RWPE2 (cell line): ENCODE measurements around the gene INHBC.
"Not testable (repeated sequence)": the region's sequence is repeated elsewhere in the genome, so short reads cannot be mapped to it uniquely, and the experiment has no call there.

ENCODE experiments used
- ATAC-seq: fragments of 200-7000 bp; cut with Tn5 transposase; 3 replicates; pipeline ENCODE4 v1.9.1; 2021; ENCODE audit warnings: low read depth
- DNase-seq: peaks from one replicate; pipeline ENCODE4 v3.0.0-alpha.2; 2020; ENCODE audit warnings: low spot score
- H3K27ac ChIP-seq: fragments of 450-650 bp; 2 replicates; pipeline ENCODE4 v1.5.1; 2017; ENCODE audit warnings: mild to moderate bottlenecking; ENCODE audit not compliant: poor library complexity, severe bottlenecking
- H3K27me3 ChIP-seq: fragments of 250-450 bp; sonication (Bioruptor Pico); 2 replicates; pipeline ENCODE4 v1.5.1; 2021; ENCODE audit warnings: mild to moderate bottlenecking, moderate library complexity; ENCODE audit not compliant: insufficient read depth, poor library complexity, severe bottlenecking
- H3K36me3 ChIP-seq: fragments of 250-450 bp; sonication (Bioruptor Pico); 2 replicates; pipeline ENCODE4 v1.5.1; 2020; ENCODE audit warnings: low read depth, mild to moderate bottlenecking, moderate library complexity
- H3K4me1 ChIP-seq: fragments of 250-450 bp; sonication (Bioruptor Pico); 2 replicates; pipeline ENCODE4 v1.5.1; 2021; ENCODE audit warnings: mild to moderate bottlenecking, moderate library complexity; ENCODE audit not compliant: insufficient read depth, poor library complexity, severe bottlenecking
- H3K4me3 ChIP-seq: fragments of 250-450 bp; sonication (Bioruptor Pico); 2 replicates; pipeline ENCODE4 v1.5.1; 2021; ENCODE audit warnings: mild to moderate bottlenecking, moderate library complexity; ENCODE audit not compliant: severe bottlenecking
- H3K9me3 ChIP-seq: fragments of 250-450 bp; sonication (Bioruptor Pico); 2 replicates; pipeline ENCODE4 v1.5.1; 2021; ENCODE audit warnings: mild to moderate bottlenecking, moderate library complexity; ENCODE audit not compliant: severe bottlenecking
- TF ChIP-seq, protein P1 (sequence below): fragments of 450-650 bp; IDR thresholded peaks from one replicate; pipeline ENCODE4 v1.5.1; 2017; ENCODE audit warnings: mild to moderate bottlenecking, moderate library complexity; ENCODE audit not compliant: poor library complexity, severe bottlenecking

INHBC gene

DNA sequence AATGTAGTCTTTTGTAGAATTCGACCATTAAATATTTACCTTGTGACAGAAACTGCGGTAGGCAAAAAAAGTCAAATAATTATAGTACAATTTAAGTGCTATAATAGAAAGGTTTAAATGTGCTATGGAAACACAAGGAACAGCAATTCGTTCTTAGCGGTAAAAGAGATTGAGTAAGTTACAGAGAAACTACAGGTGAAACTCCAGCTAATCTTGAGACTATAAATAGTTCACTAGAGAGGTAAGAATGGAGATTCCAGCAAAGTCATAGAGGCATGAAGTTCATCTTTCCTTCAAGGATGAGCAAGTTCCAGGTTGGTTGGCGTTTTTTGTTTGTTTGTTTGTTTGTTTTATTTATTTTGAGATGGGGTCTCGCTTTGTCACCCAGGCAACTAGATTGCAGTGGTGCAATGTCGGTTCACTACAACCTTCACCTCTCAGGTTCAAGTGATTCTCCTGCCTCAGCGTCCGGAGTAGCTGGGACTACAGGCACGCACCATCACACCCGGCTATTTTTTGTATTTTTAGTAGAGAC is 2.9 kb upstream of the INHBC start:
- TF ChIP-seq, protein P1, sequence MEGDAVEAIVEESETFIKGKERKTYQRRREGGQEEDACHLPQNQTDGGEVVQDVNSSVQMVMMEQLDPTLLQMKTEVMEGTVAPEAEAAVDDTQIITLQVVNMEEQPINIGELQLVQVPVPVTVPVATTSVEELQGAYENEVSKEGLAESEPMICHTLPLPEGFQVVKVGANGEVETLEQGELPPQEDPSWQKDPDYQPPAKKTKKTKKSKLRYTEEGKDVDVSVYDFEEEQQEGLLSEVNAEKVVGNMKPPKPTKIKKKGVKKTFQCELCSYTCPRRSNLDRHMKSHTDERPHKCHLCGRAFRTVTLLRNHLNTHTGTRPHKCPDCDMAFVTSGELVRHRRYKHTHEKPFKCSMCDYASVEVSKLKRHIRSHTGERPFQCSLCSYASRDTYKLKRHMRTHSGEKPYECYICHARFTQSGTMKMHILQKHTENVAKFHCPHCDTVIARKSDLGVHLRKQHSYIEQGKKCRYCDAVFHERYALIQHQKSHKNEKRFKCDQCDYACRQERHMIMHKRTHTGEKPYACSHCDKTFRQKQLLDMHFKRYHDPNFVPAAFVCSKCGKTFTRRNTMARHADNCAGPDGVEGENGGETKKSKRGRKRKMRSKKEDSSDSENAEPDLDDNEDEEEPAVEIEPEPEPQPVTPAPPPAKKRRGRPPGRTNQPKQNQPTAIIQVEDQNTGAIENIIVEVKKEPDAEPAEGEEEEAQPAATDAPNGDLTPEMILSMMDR = no peak
- DNase-seq (no peak), ATAC-seq (no peak)
- no peaks in the 10 kb centered on the region for H3K36me3 ChIP-seq
- H3K27ac ChIP-seq = peak overlapping the region; percentile 83
- H3K4me3 ChIP-seq = peak overlapping the region; percentile 68
- H3K27me3 ChIP-seq = no peaks in the 10 kb centered on the region
- H3K4me1 ChIP-seq = peaks cover 4% of the 10 kb centered on the region
- H3K9me3 ChIP-seq = no peaks in the 10 kb centered on the region

DNA sequence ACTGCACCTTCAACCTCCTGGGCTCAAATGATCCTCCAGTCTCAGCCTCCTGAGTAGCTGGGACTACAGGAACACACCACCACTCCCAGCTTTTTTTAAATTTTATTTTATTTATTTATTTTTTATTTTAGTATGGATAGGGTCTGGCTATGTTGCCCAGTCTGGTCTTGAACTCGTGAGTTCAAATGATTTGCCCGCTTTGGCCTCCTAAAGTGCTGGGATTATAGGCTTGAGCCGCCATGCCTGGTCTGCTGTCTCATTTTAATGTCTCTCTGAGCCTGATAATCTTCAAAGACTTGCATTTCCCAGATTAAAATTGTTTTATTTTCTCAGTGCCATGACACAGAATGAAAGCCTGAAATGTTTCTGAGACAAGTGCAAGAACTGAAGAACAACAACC is 1.2 kb upstream of the INHBC start:
- ATAC-seq (no peak), DNase-seq (no peak)
- Histone ChIP-seq H3K36me3 (no peaks in the 10 kb centered on the region), H3K9me3 (no peaks in the 10 kb centered on the region), H3K27ac (no peak overlapping the region), H3K4me1 (peaks cover 4% of the 10 kb centered on the region), H3K27me3 (no peaks in the 10 kb centered on the region), H3K4me3 (no peak overlapping the region)
- TF ChIP-seq, protein P1 = no peak

DNA sequence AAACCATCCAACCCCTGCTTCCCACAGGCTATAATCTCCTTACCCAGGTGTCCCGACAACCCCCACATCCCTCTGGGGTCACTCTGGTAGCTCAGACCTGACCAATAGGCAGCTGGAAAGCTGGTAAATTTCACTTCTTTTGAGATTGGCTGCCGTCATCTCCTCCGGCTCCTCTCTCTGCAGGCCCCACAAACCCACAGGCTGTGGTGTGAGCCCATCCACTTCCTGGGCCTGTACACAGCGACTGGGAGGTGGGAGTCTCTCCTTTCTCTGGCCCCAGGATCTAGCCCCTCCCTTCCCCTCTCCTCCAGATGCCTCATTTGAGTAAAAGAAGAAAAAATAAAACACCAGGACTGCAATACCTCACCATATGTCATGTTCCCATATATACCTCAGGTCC is 709 bp downstream of the INHBC start:
- H3K27ac ChIP-seq = no peak overlapping the region
- ATAC-seq (no peak), DNase-seq (no peak)
- H3K36me3 ChIP-seq = no peaks in the 10 kb centered on the region
- H3K4me1 ChIP-seq = peaks cover 4% of the 10 kb centered on the region
- no peaks in the 10 kb centered on the region for H3K9me3 ChIP-seq
- TF ChIP-seq, protein P1 = no peak
- H3K27me3 ChIP-seq = no peaks in the 10 kb centered on the region
- no peak overlapping the region for H3K4me3 ChIP-seq

DNA sequence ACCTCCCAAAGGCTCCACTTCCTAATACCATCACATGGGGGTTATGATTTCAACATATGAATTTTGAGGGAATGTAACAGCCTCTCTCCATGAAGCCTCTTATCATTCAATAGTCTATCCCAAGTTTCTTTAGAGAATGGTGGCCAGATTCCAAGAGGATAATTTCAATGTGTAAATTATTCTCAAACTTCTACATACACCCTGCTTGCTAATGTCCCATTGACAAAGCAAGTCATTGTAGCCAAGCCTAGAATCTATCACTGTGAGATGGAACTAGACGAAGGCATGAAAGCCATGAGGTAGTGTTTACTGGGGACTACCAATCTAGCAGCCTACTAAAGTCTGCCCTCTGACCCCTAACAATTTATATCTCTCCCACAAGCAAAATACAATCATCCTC is 3.8 kb downstream of the INHBC start:
- TF ChIP-seq, protein P1 = no peak
- Histone ChIP-seq H3K27me3 (no peaks in the 10 kb centered on the region), H3K9me3 (no peaks in the 10 kb centered on the region), H3K36me3 (no peaks in the 10 kb centered on the region), H3K27ac (no peak overlapping the region), H3K4me1 (no peaks in the 10 kb centered on the region), H3K4me3 (no peak overlapping the region)
- ATAC-seq (no peak), DNase-seq (no peak)

DNA sequence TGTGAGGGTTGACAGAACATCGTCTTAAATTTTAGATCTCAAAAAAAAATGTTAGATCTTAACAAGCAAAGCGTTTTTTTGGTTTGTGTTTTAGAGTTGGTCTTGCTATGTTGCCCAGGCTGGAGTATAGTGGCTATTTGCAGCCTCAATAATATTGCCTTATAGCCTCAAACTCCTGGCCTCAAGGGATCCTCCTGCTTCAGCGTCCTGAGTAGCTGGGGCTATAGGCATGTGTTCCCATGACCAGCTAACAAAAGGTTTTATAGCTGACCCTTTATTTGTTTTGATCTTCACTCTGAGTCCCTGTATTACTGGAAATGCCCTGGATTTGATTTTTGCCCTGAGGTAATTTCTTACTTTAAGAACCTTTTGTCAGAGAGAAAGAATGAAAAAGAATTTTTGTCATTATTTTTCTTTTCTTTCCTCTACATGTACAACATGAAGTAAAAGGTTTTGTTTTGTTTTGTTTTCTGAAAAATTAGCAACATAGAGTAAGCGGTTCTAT is 5.2 kb downstream of the INHBC start:
- H3K4me1 ChIP-seq = no peaks in the 10 kb centered on the region

DNA sequence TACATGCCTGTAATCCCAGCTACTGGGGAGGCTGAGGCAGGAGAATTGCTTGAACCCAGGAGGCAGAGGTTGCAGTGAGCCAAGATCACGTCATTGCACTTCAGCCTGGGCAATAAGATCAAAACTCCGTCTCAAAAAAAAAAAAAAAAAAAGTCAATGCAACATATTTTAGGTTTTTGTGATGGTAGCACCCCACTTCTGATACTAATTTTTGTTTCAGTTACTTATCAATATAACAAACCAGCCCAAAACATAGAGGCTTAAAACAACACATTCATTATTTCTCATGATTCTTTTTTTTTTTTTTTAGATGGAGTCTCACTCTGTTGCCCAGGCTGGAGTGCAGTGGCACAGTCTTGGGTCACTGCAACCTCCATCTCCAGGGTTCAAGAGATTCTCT is 6.8 kb downstream of the INHBC start:
- not testable (repeated sequence) for H3K9me3 ChIP-seq, H3K4me1 ChIP-seq, H3K27me3 ChIP-seq, H3K36me3 ChIP-seq, H3K4me3 ChIP-seq, H3K27ac ChIP-seq, ATAC-seq, DNase-seq

More for the DNA sequence above, 5.2 kb downstream of the INHBC start:
- ATAC-seq (no peak), DNase-seq (no peak)
- Histone ChIP-seq H3K4me3 (no peak overlapping the region), H3K27me3 (no peaks in the 10 kb centered on the region), H3K9me3 (no peaks in the 10 kb centered on the region), H3K36me3 (no peaks in the 10 kb centered on the region), H3K27ac (no peak overlapping the region)
- TF ChIP-seq, protein P1 = no peak
